NT2/D1 (cell line): ENCODE measurements around the gene NUP50.

Source experiments
- YY1 ChIP-seq: IDR thresholded peaks from 2 replicates; pipeline ENCODE4 v1.6.1; 2011; ENCODE audit not compliant: insufficient read length, insufficient read depth
- ZNF274 ChIP-seq: IDR thresholded peaks from 2 replicates; pipeline ENCODE4 v1.6.1; 2011; ENCODE audit warnings: mild to moderate bottlenecking, low read depth, low read length

DNA sequence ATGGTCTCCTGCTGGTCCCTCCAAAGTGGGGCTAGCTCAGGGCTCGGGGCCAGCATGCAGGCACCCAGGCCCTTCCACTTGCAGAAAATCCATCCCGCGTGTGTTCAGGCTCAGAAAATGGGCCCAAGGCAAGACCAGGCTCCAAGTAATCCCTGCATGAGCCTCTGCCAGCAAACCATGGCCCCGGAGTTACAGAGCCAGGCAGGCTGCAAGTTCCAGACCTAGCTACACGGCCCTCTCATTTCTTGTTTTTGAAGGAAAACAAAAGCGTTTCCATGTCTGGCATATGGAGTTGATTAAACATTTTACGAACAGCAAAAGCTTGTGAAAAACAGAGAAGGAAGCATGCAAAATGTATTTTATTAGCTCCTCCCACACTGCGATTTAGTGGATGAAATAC lies 47.3 kb downstream of the NUP50 start:
- TF ChIP-seq ZNF274 (no peak), YY1 (no peak)
